GM12872 (cell line): Measurements from ENCODE around the gene SCMH1.

Experiments
- TF ChIP-seq, protein P1 (sequence below): IDR thresholded peaks from 3 replicates; pipeline ENCODE4 v1.5.1; 2011; ENCODE audit warnings: low read depth, mild to moderate bottlenecking, low read length, moderate library complexity; ENCODE audit not compliant: insufficient read depth

SCMH1 gene

GRCh38 chr1:41169066-41169798 is 72.9 kb downstream of the SCMH1 start:
- TF ChIP-seq, protein P1, sequence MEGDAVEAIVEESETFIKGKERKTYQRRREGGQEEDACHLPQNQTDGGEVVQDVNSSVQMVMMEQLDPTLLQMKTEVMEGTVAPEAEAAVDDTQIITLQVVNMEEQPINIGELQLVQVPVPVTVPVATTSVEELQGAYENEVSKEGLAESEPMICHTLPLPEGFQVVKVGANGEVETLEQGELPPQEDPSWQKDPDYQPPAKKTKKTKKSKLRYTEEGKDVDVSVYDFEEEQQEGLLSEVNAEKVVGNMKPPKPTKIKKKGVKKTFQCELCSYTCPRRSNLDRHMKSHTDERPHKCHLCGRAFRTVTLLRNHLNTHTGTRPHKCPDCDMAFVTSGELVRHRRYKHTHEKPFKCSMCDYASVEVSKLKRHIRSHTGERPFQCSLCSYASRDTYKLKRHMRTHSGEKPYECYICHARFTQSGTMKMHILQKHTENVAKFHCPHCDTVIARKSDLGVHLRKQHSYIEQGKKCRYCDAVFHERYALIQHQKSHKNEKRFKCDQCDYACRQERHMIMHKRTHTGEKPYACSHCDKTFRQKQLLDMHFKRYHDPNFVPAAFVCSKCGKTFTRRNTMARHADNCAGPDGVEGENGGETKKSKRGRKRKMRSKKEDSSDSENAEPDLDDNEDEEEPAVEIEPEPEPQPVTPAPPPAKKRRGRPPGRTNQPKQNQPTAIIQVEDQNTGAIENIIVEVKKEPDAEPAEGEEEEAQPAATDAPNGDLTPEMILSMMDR = no peak

GRCh38 chr1:41167667-41168066 is 74.4 kb downstream of the SCMH1 start:
- TF ChIP-seq, protein P1 = no peak

DNA sequence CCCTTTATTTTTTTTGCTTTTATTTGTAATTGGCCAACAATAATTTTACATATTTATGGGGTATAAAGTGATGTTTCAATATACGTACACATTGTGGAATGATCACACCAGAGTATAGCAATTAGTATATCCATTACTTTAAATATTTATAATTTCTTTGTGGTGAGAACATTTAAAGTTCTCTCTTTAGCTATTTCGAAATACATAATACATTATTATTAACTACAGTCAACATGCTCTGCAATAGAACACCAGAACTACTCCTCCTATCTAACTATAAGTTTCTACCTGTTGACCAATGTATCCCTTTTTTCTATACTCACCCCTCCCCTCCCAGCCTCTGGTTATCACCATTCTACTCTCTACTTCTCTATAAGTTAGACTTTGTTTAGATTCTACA is 77.4 kb downstream of the SCMH1 start:
- TF ChIP-seq, protein P1 = no peak

- TF ChIP-seq, protein P1 = no peak
Measured at GRCh38 chr1:41162441-41162840, 79.7 kb downstream of the SCMH1 start.

DNA sequence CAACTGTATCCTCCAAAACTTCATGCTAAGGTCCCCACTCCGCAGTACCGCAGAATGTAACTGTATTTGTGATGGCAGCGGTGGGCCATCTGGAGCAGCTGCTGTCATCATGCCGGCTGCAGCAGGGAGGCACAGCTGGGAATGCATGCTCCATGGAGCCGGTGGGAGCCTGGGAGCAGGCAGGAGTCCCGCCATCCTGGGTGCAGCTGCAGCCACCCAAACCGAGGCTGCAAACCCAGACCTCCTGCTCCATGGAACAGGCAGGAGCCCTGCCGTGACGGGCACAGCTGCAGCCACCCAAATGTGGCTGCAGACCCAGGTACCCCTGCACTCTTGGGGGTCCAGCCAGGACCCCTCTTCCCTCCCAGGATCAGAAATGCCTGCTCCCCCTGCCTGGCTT is 80.3 kb downstream of the SCMH1 start:
- TF ChIP-seq, protein P1 = no peak

DNA sequence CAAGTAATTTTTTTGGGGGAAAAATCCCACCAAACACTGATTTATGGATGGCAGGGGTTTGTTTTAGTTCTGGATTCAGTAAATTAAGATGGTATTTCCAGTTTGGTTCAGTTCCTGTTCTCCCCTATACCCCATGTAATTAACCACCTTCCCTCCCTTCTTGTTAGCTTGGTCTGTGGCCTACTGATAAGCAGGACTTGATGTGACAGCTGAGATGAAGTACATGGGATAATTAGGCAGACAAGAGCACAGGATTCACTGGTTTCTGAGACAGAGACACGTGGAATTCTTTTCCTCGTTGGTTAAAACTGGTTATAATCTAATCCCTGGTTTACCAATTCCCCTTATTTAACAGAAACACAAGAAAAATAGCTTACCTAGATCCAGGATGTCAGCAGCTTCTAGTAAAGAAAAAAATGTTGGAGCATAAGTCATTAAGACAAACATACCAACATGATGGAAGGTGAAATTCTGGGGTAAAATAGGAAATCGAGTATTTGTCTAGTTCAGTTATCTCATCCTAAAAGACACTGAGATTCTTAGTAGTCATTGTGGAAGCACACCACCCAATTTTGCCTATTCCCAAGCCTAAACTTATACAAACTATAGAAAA is 81.5 kb downstream of the SCMH1 start:
- TF ChIP-seq, protein P1 = no peak

GRCh38 chr1:41158966-41159365 is 83.1 kb downstream of the SCMH1 start:
- TF ChIP-seq, protein P1 = no peak
